Neural progenitor cell (in vitro differentiated cells): ENCODE measurements around the gene ANKS3.

Experiments used
- CTCF ChIP-seq: fragments of 200-600 bp; sonication (generic); IDR thresholded peaks from 2 replicates; pipeline ENCODE4 v1.5.1; 2017; ENCODE audit warnings: antibody characterized with exemption, mild to moderate bottlenecking
- EZH2 ChIP-seq: fragments of 200-600 bp; sonication (generic); IDR thresholded peaks from 2 replicates; pipeline ENCODE4 v1.6.1; 2017; ENCODE audit warnings: antibody characterized with exemption, mild to moderate bottlenecking, moderate library complexity
- EZH2phosphoT487 ChIP-seq: fragments of 200-600 bp; sonication (generic); IDR thresholded peaks from 2 replicates; pipeline ENCODE4 v1.6.1; 2017; ENCODE audit warnings: antibody characterized with exemption

- no peak for TF ChIP-seq EZH2phosphoT487
- no peak for TF ChIP-seq CTCF
- no peak for TF ChIP-seq EZH2
Observed at GRCh38 chr16:4685776-4686496, 48.1 kb downstream of the ANKS3 start.
